Endothelial cell (in vitro differentiated cells): ENCODE measurements around the gene PHLDA2. TPM values are rescaled to one million over a fixed set of nuclear protein-coding genes. Genes with fewer than 3 reads are reported as not detected.

Experiments
- DNase-seq: peaks from one replicate; pipeline ENCODE4 v3.0.0; 2021; ENCODE audit warnings: low spot score
- H3K27ac Mint-ChIP-seq: one replicate; pipeline ENCODE4 v1.8.0; 2021; ENCODE audit warnings: mixed read lengths, inconsistent platforms; ENCODE audit not compliant: unreplicated experiment
- H3K27me3 Mint-ChIP-seq: one replicate; pipeline ENCODE4 v1.8.0; 2021; ENCODE audit warnings: mild to moderate bottlenecking, moderate library complexity, mixed read lengths, inconsistent platforms; ENCODE audit not compliant: unreplicated experiment
- H3K36me3 Mint-ChIP-seq: one replicate; pipeline ENCODE4 v1.8.0; 2021; ENCODE audit warnings: mild to moderate bottlenecking, low read depth, mixed read lengths, inconsistent platforms; ENCODE audit not compliant: unreplicated experiment
- H3K4me1 Mint-ChIP-seq: one replicate; pipeline ENCODE4 v1.8.0; 2021; ENCODE audit warnings: mild to moderate bottlenecking, mixed read lengths, inconsistent platforms; ENCODE audit not compliant: unreplicated experiment
- H3K4me3 Mint-ChIP-seq: one replicate; pipeline ENCODE4 v1.8.0; 2021; ENCODE audit warnings: mild to moderate bottlenecking, mixed read lengths, inconsistent platforms; ENCODE audit not compliant: unreplicated experiment
- H3K9me3 Mint-ChIP-seq: one replicate; pipeline ENCODE4 v1.8.0; 2021; ENCODE audit warnings: mixed read lengths, inconsistent platforms; ENCODE audit not compliant: unreplicated experiment
- CTCF ChIP-seq: fragments of 200-600 bp; sonication (generic); IDR thresholded peaks from one replicate; pipeline ENCODE4 v1.5.0; 2021; ENCODE audit warnings: antibody characterized with exemption; ENCODE audit not compliant: unreplicated experiment
- total RNA-seq: library from RNA; stranded (reverse); fragmentation: NEBNext Ultra II Directional; extraction: Animal tissue kit (Norgen Biotek cat#: 25700); gene quantifications from one replicate; pipeline ENCODE4 v1.2.1, GENCODE V29; 2021; ENCODE audit not compliant: unreplicated experiment

Gene PHLDA2
- total RNA-seq, 1 donor from 2014 or later, result 8.1 TPM

- no peaks in the 10 kb centered on the region for H3K9me3 Mint-ChIP-seq
- DNase-seq, result no peak
- no peak overlapping the region for H3K4me3 Mint-ChIP-seq
- H3K4me1 Mint-ChIP-seq, result peaks cover 10% of the 10 kb centered on the region
- H3K36me3 Mint-ChIP-seq, result no peaks in the 10 kb centered on the region
- TF ChIP-seq CTCF, result no peak
- H3K27ac Mint-ChIP-seq, result no peak overlapping the region
- peaks cover 8% of the 10 kb centered on the region for H3K27me3 Mint-ChIP-seq
These were observed 37.6 kb downstream of the PHLDA2 start for GRCh38 chr11:2891326-2892214.

- no peak overlapping the region for H3K4me3 Mint-ChIP-seq
- no peaks in the 10 kb centered on the region for H3K9me3 Mint-ChIP-seq
- no peak for DNase-seq
- H3K27ac Mint-ChIP-seq, result no peak overlapping the region
- peaks cover 9% of the 10 kb centered on the region for H3K27me3 Mint-ChIP-seq
- H3K36me3 Mint-ChIP-seq, result no peaks in the 10 kb centered on the region
- peaks cover 12% of the 10 kb centered on the region for H3K4me1 Mint-ChIP-seq
- TF ChIP-seq CTCF, result no peak
These were observed 38.5 kb downstream of the PHLDA2 start for GRCh38 chr11:2890466-2891294.

- Mint-ChIP-seq H3K27ac (no peak overlapping the region), H3K36me3 (no peaks in the 10 kb centered on the region), H3K27me3 (peaks cover 6% of the 10 kb centered on the region), H3K9me3 (no peaks in the 10 kb centered on the region), H3K4me3 (no peak overlapping the region), H3K4me1 (peaks cover 12% of the 10 kb centered on the region)
- no peak for DNase-seq
- TF ChIP-seq CTCF, result no peak
These were observed 39.6 kb downstream of the PHLDA2 start for GRCh38 chr11:2889362-2890273.

GRCh38 chr11:2888266-2888968, 40.8 kb downstream of the PHLDA2 start:
- TF ChIP-seq CTCF, result peak; percentile 79
- peak; percentile 98 for DNase-seq
- no peaks in the 10 kb centered on the region for H3K9me3 Mint-ChIP-seq
- H3K27ac Mint-ChIP-seq, result no peak overlapping the region
- peaks cover 12% of the 10 kb centered on the region for H3K4me1 Mint-ChIP-seq
- no peak overlapping the region for H3K4me3 Mint-ChIP-seq
- H3K27me3 Mint-ChIP-seq, result peaks cover 9% of the 10 kb centered on the region
- no peaks in the 10 kb centered on the region for H3K36me3 Mint-ChIP-seq
